Neuron (in vitro differentiated cells): ENCODE data around the gene CLEC18C.
"Not testable (repeated sequence)": the region's sequence is repeated elsewhere in the genome, so short reads cannot be mapped to it uniquely, and the experiment has no call there.

Experiments
- H2AFZ ChIP-seq: one replicate; pipeline ENCODE4 v1.6.1; 2013; ENCODE audit warnings: low read depth, mild to moderate bottlenecking, inconsistent platforms, low read length, moderate library complexity
- H3K27me3 ChIP-seq: one replicate; pipeline ENCODE4 v1.6.1; 2013; ENCODE audit warnings: low read length; ENCODE audit not compliant: insufficient read depth
- H3K36me3 ChIP-seq: one replicate; pipeline ENCODE4 v1.6.1; 2013; ENCODE audit warnings: low read length; ENCODE audit not compliant: insufficient read depth
- H3K4me1 ChIP-seq: one replicate; pipeline ENCODE4 v1.6.1; 2013; ENCODE audit warnings: low read length; ENCODE audit not compliant: insufficient read depth
- H3K4me3 ChIP-seq: 2 replicates; pipeline ENCODE4 v1.5.1; 2013; ENCODE audit warnings: mild to moderate bottlenecking, low read length, moderate library complexity
- H3K9me3 ChIP-seq: one replicate; pipeline ENCODE4 v1.6.1; 2013; ENCODE audit warnings: low read length

The CLEC18C gene

DNA sequence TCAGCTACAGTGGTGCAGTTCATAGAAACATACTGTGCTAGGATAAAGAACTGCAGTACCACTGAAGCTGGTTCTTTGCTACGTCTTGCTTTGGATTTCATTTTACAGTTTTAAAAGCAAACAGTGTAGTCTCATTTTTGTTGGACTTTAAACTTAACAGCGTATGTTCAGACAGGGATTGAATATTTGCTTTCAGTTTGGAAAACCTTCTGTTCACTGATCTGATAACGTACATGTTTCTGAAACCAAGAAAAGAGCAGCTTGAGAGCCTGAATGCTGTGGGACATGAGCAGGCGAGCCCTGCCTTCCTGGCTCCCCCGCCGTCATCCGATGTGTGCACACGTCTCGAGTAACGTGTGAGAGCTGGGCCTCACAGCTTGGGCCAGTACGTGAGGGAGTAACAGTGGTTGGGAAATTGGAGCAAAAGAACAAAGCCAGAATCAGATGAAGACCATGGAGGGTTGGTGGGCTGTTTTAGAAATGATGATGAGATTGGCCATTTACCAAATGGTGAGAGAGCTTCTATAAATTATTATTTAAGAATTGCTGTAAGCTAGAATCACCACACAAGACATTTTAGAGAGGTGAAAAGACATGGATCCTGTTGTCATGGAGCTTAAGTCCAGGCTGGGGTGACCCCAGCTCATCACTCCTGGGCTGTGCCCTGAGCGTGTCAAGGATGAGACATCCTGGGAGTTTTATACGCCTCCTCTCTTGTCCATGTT, 20.8 kb upstream of the CLEC18C start:
- Histone ChIP-seq H3K9me3 (no peaks in the 10 kb centered on the region), H3K36me3 (peaks cover 84% of the 10 kb centered on the region), H3K4me3 (no peak overlapping the region), H3K4me1 (no peaks in the 10 kb centered on the region), H2AFZ (no peak overlapping the region), H3K27me3 (no peaks in the 10 kb centered on the region)

DNA sequence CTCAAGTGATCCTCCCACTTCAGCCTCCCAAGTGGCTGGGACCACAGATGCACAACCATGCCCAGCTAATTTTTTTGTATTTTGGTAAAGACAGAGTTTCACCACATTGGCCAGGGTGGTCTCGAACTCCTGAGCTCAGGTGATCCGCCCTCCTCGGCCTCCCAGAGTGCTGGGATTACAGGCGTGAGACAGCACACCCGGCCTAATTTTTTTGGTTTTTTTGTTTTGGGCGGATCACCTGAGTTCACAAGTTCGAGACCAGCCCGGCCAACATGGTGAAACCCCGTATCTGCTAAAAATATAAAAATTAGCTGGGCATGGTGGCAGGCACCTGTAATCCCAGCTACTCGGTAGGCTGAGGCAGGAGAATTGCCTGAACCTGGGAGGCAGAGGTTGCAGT, 18.9 kb upstream of the CLEC18C start:
- H3K36me3 ChIP-seq = peaks cover 89% of the 10 kb centered on the region
- H2AFZ ChIP-seq, H3K4me1 ChIP-seq, H3K4me3 ChIP-seq, H3K27me3 ChIP-seq, H3K9me3 ChIP-seq: not testable (repeated sequence)

DNA sequence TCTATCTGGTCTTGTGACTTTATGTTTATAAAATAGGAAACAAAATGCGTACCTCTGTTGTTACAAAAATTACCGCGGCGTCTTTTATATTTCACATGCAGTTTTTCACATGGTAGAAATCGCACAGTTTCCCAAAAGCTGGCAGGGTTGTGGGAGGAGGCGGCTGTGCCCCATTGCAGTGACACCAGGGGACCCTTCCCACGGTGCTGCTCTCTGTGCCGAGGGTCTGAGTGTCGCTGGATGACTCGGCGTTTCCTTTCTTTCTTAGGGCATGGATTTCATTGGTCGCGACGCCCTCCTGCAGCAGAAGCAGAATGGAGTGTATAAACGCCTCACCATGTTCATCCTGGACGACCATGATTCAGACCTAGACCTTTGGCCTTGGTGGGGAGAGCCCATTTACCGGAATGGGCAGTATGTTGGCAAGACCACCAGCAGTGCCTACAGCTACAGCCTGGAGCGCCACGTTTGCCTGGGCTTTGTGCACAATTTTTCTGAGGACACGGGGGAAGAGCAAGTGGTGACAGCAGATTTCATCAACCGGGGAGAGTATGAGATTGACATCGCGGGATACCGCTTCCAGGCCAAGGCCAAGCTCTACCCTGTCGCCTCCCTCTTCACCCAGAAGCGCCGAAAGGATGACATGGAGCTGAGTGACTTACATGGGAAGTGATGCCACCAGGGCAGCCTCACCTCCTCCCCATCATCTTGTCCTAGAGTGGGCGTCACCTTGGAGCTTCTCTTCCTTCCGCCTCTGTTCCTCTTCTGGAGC, 17.2 kb upstream of the CLEC18C start:
- Histone ChIP-seq H3K27me3 (no peaks in the 10 kb centered on the region), H3K4me1 (no peaks in the 10 kb centered on the region), H2AFZ (no peak overlapping the region), H3K36me3 (peaks cover 88% of the 10 kb centered on the region), H3K9me3 (no peaks in the 10 kb centered on the region), H3K4me3 (no peak overlapping the region)

DNA sequence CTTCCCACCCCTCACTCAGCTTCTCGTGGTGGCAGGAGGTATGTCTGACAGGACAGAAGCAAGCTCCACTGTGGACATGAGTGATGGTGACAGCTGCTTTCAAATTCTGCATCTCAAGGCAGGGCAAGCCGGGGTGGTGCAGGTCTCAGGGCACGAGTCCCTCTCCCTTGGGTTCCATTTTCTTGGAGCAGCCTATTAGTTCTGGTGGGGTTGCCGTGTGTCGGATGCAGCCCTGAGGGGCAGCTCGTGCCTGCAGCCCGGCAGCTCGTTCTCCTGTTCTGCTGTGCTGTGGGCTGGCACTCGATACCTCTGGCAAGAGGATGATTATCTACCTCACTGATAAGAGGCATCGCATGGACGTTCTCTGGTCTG, 16.5 kb upstream of the CLEC18C start:
- Histone ChIP-seq H3K27me3 (no peaks in the 10 kb centered on the region), H2AFZ (no peak overlapping the region), H3K36me3 (peaks cover 84% of the 10 kb centered on the region), H3K4me3 (no peak overlapping the region), H3K9me3 (no peaks in the 10 kb centered on the region), H3K4me1 (no peaks in the 10 kb centered on the region)

DNA sequence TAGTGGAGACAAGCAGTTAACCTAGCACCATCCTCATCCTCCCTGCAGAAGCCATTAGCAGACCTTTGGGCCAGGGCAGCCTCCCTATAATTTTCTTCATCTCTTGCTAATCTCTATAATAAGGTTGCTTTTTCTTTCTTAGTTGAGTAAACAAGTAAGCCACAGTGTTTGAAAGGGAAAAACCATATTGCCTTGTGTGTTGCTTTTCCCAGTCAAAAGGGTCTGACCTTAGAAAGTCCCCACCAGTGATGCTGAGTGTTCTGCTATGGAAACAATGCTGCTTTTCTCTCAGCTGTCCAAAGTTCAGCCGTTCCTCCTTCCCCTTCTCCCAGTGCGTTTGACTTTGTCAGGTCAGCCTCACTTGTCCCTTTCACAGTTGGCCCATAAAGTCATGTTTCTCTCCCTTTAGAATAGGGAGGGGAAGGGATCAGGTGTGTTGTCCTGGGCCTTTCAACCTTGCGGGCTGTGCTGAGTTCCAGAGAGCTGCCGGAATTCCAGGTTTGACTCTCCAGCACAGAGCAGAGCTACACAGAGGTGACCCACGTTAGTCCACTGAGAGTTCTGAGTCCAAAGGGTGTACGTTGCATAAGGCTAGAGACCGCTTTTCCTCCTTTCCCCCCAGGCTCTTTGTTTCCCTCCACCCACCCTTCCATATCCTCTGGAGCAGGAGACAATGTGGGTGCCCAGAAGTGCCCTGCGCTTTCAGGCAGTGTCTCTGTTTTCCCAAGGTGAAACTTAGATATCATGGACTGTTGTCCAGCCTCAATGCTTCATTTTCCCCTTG, 15.9 kb upstream of the CLEC18C start:
- H3K9me3 ChIP-seq = no peaks in the 10 kb centered on the region
- no peak overlapping the region for H2AFZ ChIP-seq
- peaks cover 81% of the 10 kb centered on the region for H3K36me3 ChIP-seq
- no peak overlapping the region for H3K4me3 ChIP-seq
- H3K27me3 ChIP-seq = no peaks in the 10 kb centered on the region
- H3K4me1 ChIP-seq = no peaks in the 10 kb centered on the region

DNA sequence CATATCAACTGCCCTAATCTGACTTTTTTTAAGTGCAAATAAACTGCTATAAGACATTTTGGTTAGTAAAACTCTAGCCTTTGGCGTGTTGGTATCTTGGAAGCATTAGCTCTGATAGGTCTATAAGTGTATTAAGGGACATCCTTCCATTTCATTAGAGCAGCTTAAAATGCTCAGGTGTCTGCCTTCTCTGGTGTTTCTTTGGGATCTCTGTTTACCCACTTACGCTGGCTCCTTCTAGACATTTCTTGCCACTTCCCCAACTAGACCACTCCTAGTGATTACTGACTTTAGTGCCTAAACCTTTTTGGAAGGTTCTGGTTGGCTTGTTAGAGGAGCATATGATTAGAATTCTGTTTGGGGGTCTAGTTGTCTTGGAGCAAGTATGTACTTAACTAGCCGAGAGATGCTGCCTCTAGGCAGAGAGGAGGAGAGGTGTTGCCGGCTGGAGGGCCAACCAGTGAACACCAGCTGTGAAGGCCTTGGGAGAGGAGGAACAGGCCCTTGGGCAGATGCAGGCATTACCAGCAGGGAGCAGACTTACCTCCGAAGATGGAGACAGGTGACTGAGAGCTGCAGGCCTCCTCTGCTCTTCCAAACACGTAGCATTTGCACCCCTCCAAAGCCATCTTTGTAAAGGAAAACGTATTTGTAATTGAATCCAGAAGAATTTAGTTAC, 15.2 kb upstream of the CLEC18C start:
- H3K4me3 ChIP-seq = no peak overlapping the region
- no peaks in the 10 kb centered on the region for H3K9me3 ChIP-seq
- no peak overlapping the region for H2AFZ ChIP-seq
- H3K4me1 ChIP-seq = peaks cover 2% of the 10 kb centered on the region
- peaks cover 74% of the 10 kb centered on the region for H3K36me3 ChIP-seq
- no peaks in the 10 kb centered on the region for H3K27me3 ChIP-seq

DNA sequence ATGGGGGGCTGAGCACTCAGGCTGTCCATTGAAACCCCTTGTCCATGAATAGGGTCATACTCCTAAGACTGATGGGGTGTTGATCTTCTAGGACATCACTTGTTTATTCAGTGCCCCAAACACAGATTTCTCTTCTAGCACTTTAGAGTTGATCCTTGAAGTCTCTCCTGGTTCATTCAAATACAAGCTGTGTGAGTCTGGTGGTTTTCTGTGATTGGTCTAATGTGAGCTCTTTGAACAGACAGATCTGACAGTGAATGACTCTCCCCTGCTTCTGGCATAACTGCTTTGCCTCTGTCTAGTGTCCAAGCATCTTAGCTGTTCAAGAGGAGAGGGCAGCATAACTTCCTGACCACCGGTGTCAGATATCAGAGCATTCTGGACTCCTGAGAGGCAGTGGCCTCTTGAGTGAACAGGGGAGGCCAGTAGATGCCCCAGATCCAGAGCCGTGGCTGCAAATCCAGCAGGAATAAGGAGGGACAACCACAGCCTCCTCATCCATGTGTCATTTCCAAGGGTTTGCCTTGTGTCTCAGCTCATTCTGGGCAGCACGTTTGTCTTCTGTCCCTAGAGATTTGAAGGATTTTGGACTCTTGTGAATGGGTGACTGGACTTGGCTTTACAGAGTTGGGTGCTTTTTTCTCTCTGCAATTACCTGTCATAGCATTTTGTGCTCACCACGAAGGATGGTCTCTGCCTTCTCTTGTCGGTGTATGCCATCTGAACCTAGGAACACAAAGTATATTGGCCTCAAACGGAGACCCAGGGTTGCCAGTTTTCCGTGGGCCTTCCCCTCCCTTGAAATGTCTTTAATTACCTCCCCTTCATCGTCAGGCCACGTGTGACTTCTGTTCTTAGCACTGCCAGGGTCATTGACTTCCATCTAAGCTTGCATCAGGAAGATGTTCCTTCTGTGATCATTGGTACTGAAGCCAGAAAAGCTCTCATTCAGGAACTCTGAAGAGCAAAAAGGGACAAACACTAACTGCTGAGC, 13.9 kb upstream of the CLEC18C start:
- Histone ChIP-seq H2AFZ (no peak overlapping the region), H3K4me3 (no peak overlapping the region), H3K4me1 (peaks cover 6% of the 10 kb centered on the region), H3K36me3 (peaks cover 63% of the 10 kb centered on the region), H3K9me3 (no peaks in the 10 kb centered on the region), H3K27me3 (no peaks in the 10 kb centered on the region)

DNA sequence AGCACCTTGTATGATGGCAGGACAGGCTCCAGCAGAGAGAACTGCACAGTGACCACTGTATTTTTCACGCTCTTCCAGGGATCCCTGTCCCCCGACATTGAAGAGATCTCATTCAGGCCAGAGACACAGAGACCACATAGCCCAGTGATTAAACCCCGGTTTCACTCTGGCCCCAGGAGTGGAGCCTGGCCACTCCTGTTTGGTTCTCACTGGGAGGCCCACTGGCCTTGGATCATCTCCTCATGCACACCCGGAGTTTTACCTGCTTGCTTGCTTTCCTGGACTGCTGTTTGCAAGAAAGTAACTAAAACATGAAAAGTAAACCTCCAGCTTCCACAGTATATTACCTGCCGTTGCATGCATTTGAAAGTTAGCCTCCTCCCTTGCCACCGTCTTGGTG, 13.2 kb upstream of the CLEC18C start:
- Histone ChIP-seq H3K4me3 (no peak overlapping the region), H3K4me1 (peaks cover 6% of the 10 kb centered on the region), H3K27me3 (no peaks in the 10 kb centered on the region), H3K36me3 (peaks cover 62% of the 10 kb centered on the region), H2AFZ (no peak overlapping the region), H3K9me3 (no peaks in the 10 kb centered on the region)

DNA sequence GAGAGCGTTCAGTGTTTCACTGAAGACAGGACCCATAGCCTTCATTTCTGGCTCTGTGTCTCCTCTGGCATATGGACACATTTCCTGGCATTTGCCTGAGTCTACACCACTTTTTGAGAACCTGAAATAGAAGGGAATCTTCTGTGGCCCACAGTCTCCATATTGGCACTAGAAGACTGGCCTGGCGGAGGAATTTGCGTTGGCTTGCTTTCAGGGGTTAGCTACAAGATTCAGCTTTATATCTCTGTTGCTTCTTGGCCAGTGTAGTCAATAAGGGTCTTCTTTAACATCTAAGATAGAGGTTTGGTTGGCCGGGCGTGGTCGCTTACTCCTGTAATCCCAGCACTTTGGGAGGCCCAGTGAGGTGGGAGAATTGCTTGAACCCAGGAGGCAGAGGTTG, 12.8 kb upstream of the CLEC18C start:
- H2AFZ ChIP-seq = no peak overlapping the region
- peaks cover 6% of the 10 kb centered on the region for H3K4me1 ChIP-seq
- H3K9me3 ChIP-seq = no peaks in the 10 kb centered on the region
- H3K36me3 ChIP-seq = peaks cover 61% of the 10 kb centered on the region
- no peak overlapping the region for H3K4me3 ChIP-seq
- H3K27me3 ChIP-seq = no peaks in the 10 kb centered on the region

DNA sequence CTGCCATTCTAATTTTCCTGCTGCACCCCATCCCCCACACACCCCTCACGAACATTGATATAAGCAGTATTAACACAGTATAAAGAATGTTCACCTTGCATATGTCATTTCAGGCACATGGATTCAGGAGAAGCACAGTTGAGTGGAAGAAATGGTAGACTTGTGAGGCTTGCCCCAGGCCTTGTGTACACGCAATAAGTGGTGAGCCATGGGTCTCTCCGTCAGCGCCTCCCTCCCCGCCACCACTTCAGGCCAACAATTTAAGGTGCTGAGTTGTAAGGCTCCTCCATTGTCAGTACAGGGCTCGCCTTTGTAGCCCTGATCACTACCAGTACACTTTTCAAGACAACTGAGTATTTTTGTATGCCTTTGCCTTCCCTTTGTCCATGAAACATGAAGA, 12.2 kb upstream of the CLEC18C start:
- H2AFZ ChIP-seq = no peak overlapping the region
- no peaks in the 10 kb centered on the region for H3K27me3 ChIP-seq
- H3K4me3 ChIP-seq = no peak overlapping the region
- peaks cover 6% of the 10 kb centered on the region for H3K4me1 ChIP-seq
- no peaks in the 10 kb centered on the region for H3K9me3 ChIP-seq
- H3K36me3 ChIP-seq = peaks cover 55% of the 10 kb centered on the region

DNA sequence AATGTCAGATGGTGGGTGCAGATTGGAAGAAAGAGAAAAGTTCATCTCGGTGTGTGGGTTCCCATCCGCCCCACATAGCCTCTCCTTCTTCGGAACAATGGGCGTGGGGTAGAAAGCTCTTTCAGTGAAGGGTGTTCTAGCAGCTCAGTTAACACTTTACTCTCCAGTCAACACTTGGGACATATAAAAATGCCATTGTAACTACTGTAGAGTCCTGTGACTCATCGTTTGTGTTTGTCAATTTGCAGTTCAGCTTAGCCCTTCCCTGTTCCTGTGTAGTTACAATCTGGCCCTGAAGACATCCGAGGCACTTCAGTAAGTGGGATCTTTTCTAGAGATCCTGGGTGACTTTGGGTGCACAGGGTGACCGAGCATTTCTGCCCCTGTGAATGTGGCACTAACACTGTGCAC, 11.5 kb upstream of the CLEC18C start:
- peaks cover 48% of the 10 kb centered on the region for H3K36me3 ChIP-seq
- H3K4me3 ChIP-seq = no peak overlapping the region
- no peak overlapping the region for H2AFZ ChIP-seq
- H3K27me3 ChIP-seq = no peaks in the 10 kb centered on the region
- no peaks in the 10 kb centered on the region for H3K9me3 ChIP-seq
- peaks cover 6% of the 10 kb centered on the region for H3K4me1 ChIP-seq

DNA sequence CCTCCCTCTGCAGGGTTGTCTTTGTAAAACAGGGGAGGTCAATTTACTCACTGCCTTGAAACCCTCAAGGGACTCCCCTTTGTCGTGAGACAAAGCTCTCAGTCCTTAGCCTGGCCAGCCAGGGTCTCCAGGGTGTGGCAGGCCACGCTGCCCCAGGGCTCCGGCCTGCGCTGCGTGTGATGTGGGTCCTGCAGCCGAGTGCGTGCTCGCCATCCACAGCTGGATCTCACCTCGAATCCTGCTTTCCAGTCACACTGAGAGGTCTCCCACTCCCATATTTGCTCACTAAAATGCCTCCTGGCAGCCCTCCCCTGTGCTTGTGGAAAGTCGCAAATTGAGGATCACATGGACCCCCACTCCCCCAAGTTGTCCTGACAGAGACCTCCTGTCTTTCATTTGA, 10.0 kb upstream of the CLEC18C start:
- H3K27me3 ChIP-seq = no peaks in the 10 kb centered on the region
- no peak overlapping the region for H3K4me3 ChIP-seq
- no peaks in the 10 kb centered on the region for H3K9me3 ChIP-seq
- H3K36me3 ChIP-seq = peaks cover 33% of the 10 kb centered on the region
- H3K4me1 ChIP-seq = peaks cover 6% of the 10 kb centered on the region
- no peak overlapping the region for H2AFZ ChIP-seq
